HG03469 (cell line): ENCODE results near the gene SP8.

ENCODE experiments used
- ATAC-seq: cut with Tn5 transposase; IDR thresholded peaks from one replicate; pipeline ENCODE4 v1.9.1; 2021; ENCODE audit warnings: mild to moderate bottlenecking, moderate library complexity, moderate number of reproducible peaks; ENCODE audit not compliant: unreplicated experiment

SP8 gene

GRCh38 chr7:20776942-20777341, 9.7 kb downstream of the SP8 start:
- no peak for ATAC-seq

GRCh38 chr7:20776214-20776911, 10.3 kb downstream of the SP8 start:
- ATAC-seq, result no peak

DNA sequence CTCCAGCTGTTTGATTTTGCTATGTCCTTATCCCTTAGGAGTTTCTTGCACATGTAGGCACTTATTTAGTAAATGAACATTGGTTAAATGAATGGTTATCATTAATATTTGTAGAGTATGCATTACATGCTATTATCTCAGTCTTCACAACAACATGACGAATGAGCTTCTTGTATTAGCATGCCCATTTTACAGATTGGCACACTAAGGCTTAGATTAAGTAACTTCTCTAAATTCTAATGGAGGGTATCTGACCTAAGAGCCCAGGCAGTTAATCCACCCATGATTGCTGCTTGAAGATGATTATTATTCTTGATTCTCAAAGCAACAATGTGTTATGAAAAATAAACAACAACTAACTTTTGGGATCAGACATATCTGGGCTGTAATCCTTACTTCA, 32.7 kb downstream of the SP8 start:
- no peak for ATAC-seq

DNA sequence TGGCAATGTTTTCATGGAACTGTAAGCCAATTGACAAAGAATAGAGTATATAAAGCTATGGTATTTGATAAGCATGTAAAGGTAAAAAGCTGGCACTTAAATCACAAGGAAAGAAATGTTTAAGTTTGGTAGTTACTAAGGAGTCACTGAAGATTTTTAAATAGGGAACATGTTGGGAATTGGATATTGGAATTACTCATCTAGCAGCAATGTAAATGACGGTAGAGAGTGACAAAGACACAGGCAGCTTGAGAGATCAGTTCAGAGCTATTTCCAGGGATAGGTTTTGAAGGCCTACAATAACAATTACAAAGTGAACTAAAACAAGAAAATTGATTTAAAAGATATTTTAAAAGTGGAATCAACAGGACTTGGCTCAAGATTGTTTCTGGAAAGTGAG, 36.8 kb downstream of the SP8 start:
- no peak for ATAC-seq

- no peak for ATAC-seq
These were observed 37.8 kb downstream of the SP8 start for GRCh38 chr7:20748853-20749252.

GRCh38 chr7:20747001-20747400, 39.7 kb downstream of the SP8 start:
- ATAC-seq, result no peak

DNA sequence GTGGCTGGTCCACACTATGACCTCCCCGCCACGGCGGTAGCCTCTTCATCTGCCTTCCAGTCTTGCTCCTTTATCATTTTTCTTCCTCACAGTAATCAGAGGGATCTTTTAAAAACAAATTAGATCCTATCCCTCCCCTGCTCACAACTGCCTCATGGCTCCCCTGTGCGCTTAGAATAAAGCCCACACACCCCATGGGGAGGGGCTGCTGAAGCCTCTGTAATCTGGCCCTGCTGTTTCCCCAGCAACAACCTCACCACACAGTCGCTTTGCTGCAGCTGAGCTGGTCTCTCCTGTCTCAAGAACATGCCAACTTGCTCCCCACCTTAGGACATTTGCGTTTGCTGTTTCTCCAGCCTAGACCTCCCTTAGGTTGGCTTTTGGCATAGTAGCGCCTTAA, 41.0 kb downstream of the SP8 start:
- ATAC-seq, result no peak

GRCh38 chr7:20744954-20745446, 41.7 kb downstream of the SP8 start:
- ATAC-seq, result no peak

DNA sequence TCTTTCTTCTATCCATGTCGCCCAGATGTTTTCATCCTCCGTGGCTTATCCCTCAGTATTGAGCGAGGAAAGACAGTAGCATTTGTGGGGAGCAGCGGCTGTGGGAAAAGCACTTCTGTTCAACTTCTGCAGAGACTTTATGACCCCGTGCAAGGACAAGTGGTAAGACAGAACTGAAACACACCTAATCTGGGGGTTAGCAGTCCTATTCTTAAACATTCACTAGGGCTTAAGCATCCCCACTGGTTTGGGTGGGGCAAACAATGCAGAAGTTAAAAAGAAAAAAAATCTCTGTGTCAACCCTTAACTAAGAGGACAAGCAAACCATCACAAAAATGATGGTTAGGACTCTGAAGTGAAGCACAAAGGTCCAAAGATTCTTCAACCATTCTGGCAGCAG, 43.8 kb downstream of the SP8 start:
- ATAC-seq, result no peak

GRCh38 chr7:20741801-20742200, 44.9 kb downstream of the SP8 start:
- ATAC-seq, result no peak

DNA sequence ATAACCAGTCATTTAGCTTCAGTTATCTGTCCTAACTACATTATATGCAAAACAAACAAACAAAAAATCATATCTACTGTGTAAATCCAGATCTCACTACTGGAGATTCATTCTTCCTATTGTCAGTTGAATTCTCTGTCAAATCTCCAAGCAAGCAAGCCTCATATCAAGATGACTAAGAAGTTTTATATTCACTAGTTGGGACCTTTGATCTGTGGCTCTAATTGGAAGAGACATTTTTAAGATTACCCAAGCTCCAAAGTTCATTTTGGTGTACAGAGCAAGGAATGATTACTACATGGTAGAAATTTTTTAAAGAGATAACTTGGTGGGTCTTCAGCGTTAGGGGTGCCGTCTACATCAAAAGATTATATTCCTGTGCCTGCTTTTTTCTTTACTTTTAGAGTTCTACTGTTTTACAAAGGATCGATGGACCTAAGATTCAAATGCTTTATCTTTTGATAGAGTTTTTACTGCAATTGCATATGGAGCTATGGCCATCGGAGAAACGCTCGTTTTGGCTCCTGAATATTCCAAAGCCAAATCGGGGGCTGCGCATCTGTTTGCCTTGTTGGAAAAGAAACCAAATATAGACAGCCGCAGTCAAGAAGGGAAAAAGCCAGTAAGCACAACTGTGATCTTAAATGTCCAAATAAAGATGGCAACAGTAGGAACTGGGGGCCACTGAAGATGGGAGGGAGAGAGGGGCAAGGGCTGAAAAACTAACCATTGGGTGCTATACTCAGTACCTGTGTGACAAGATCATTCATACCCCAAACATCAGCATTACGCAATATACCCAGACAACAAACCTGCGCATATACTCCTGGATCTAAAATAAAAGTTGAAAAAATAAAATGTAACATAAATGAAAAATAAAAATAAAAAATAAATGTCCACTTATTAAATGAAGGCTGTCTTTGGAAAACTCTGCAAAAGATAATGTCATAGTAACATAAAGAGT, 47.9 kb downstream of the SP8 start:
- ATAC-seq, result no peak

DNA sequence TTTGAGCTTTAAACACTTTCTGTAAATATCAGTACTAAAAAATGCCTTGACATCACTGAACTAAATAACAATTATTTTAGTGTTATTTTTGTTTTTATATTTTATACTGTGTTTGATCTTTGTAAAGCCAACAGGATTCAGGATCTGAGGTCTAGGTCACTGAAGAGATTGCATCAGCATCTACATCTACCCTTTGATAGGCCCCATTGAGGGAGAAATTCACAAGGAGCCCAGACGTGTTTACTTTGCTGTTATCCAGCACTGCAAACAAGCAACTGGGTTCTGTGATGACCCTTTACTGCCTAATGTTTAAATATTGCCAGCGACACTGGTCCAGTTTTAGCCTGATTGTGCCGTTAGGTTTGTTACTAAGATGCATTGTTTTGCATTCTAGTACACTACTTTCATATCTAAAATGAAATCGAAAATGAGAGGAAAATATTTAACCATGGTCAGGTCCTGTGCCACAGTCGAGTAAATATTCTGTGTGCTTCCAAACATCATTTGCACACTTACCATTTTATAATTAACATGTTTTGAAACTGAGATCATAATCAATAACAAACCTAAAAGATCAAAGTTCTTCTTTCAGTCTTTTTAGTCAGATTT, 48.7 kb downstream of the SP8 start:
- no peak for ATAC-seq

DNA sequence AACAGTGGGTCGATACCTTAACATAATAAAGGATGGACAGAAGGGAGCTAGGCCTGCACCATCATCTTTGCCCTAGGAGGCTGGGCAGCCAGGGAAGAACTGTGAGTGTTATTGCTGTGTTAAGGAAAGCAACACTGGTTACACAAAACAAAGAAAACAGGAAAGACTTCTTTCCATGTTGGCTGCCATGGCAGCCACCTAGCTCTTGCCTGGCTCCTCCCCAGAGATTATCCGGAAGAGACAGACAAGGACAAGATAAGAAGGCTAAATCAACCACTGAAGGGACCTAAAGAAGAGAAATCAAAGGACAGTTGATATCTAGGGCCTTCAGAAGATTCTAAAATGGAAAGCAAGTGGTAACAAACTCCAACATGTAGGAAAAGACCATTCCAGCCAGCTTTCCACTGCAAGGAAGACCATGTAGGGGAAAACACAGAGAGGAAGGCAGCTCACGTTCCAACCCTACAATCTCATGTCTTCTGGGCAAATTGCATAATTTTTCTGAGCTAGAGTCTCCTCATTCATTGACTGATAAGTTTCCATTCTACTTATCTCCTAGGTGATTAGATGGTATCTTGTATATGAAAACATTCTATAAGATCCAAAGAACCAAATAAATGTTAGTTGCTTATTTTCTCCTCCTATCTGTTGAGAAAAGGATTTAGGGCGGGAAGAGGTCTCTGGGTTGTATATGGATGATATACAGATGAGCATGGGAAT, 51.2 kb downstream of the SP8 start:
- ATAC-seq, result no peak
